Motor neuron (in vitro differentiated cells): ENCODE results near the gene SRGAP2C. TPM values are rescaled to one million over a fixed set of nuclear protein-coding genes. Genes with fewer than 3 reads are reported as not detected.
"Not testable (repeated sequence)": the region's sequence is repeated elsewhere in the genome, so short reads cannot be mapped to it uniquely, and the experiment has no call there.

Experiments used
- ATAC-seq, 8 experiments: fragments of 200-7000 bp; cut with Tn5 transposase; replicated peaks in 6 of 8; 2 replicates each; pipeline ENCODE4 v1.8.0; 2021; ENCODE audit warnings: mild to moderate bottlenecking in 8 of 8, moderate library complexity in 8 of 8
- H3K27ac ChIP-seq, 2 donors: fragments of 250-450 bp; sonication (Bioruptor Pico); 2 replicates each; pipeline ENCODE4 v1.9.0; 2021; ENCODE audit warnings: antibody characterized with exemption in 2 of 2, mild to moderate bottlenecking in 2 of 2, moderate library complexity in 1 of 2
- H3K4me1 ChIP-seq, 2 donors: fragments of 250-450 bp; sonication (Bioruptor Pico); replicated peaks in 1 of 2; 2 replicates each; pipeline ENCODE4 v1.6.1; 2021; ENCODE audit warnings: antibody characterized with exemption in 2 of 2, mild to moderate bottlenecking in 2 of 2, moderate library complexity in 1 of 2
- H3K4me3 ChIP-seq, 5 donors: fragments of 250-450 bp; sonication (Bioruptor Pico); 2 replicates each; pipeline ENCODE4 v1.9.0; 2021; ENCODE audit warnings: antibody characterized with exemption in 5 of 5, mild to moderate bottlenecking in 5 of 5, moderate library complexity in 4 of 5
- WGBS, 10 experiments: fragments of 450-650 bp; shearing (Covaris generic); methylation state at CpG; one replicate each; pipeline ENCODE4 v1.0.0; 2022; 5-methylcytosine and 5-hydroxymethylcytosine counted together
- in situ Hi-C, 9 experiments: fragments of 400-800 bp; cut with MboI; loops; one replicate each; pipeline ENCODE4 v1.15.0; 2021; ENCODE audit warnings: low sequenced_read_pairs in 9 of 9, low pct_unique_long_range_greater_than_20kb in 2 of 9; ENCODE audit not compliant: unreplicated experiment in 9 of 9
- total RNA-seq, 8 experiments: library from RNA; unstranded; fragments of 300-600 nt; gene quantifications; 2 replicates each; pipeline versions ENCODE4 v1.2.3 to v1.2.4, GENCODE V29; 2022

Gene SRGAP2C
- total RNA-seq, 8 experiments from 2014 or later, result 11.4 to 26.6 (median 16.4) TPM

DNA sequence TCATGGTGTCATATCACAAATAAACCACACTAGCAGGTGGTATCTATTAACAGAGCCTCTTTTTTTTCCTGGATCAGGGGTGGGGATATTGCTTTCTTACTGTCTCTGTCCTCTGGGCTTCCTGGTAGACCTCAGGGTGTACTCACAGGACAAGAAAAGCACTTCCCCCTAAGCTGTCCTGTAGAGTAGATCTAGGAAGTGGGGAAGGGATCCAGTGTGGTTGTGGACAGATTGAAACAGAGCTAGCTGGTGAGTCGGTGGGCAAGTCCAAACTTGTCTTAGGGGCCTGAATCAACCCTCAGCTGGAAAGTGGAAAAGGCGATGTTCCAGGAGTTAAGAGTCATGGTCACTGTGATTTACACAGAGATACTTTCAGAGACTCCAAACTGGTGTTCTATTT, 96.7 kb downstream of the SRGAP2C start:
- H3K4me1 ChIP-seq, in situ Hi-C loops, H3K27ac ChIP-seq, H3K4me3 ChIP-seq: not testable (repeated sequence)
- WGBS, 10 experiments, result no CpG with 5 or more reads among the region's 2 CpGs
- peak in 5 of 8 experiments; percentile 9 to 79 (median 38) for ATAC-seq

DNA sequence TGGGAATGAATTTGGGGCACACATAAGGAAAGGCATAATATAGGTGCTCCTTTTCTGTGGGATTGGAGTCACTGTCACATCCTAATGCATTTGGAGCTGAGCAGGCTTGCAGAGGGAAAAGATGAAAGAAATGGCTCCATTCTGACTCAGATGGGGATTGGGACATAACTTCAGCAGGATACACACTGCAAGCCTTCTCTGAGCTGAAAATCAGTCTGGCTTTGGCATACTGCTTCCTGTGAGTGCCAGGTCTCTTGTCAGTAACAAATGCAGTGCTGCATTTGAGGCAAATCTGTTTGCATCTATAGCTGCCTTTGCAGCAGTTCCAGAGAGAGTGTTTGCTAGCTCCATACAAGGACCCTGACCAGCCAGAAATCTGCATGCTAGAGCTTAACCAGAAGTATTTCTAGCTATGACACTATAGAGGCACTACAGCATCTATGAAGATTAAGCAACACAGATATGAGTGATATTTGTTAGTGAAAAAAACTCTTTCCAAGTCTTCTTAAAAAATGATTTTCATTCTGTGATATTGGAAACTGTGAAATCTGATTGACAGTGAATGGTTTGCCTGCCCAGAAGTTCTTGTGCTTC, 98.9 kb downstream of the SRGAP2C start:
- peak in 2 of 8 experiments; percentile 12 to 13 for ATAC-seq
- H3K4me3 ChIP-seq, H3K27ac ChIP-seq, in situ Hi-C loops, H3K4me1 ChIP-seq: not testable (repeated sequence)

DNA sequence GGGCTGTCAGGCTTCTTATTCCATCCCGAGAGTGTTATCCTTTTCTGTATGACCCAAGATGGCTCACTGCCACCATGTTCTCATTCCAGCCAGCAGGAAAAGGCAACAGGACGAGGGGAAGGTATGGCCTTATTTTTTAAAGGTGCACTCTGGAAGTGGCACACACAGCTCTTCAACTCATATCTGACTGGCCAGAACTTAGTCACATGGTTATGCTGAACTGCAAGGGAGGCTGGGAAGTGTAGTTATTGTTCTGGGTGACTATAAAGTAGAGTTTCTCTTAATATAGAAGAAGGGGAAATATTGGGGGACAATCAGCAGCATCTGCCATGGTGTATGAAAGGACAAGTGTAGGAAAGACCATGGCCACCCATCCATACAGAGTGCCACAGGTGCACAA, 107.8 kb downstream of the SRGAP2C start:
- H3K4me3 ChIP-seq, ATAC-seq, in situ Hi-C loops, H3K27ac ChIP-seq, H3K4me1 ChIP-seq: not testable (repeated sequence)
- WGBS, 10 experiments, result no CpG with 5 or more reads among the region's 2 CpGs

- in situ Hi-C loops, H3K4me1 ChIP-seq, H3K4me3 ChIP-seq: not testable (repeated sequence)
- peak overlapping the region in 1 of 2 donors; percentile 65 for H3K27ac ChIP-seq
- ATAC-seq, result peak in 5 of 8 experiments; percentile 46 to 69 (median 53)
- no CpG with 5 or more reads among the region's 11 CpGs for WGBS, 10 experiments
Measured at GRCh38 chr1:121293263-121294204, 108.8 kb downstream of the SRGAP2C start.

DNA sequence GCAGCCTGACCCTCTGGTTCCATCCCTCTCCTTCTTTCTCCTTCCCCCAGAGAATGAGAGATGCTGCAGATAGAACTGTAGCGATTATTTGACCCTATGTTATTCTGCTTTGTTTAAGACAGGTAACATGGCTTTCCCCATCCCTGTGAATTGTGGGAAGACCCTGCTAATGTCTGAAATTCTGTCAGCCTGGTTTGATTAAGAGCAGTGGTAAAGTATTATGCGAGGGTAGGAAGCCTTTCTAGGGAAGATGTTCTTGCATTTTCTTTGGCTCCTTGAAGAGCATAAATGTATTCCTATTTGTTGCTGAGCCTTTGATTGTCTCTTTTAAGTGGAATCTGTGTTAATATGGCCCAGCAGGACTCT, 109.4 kb downstream of the SRGAP2C start:
- peak in 3 of 8 experiments; percentile 17 to 53 (median 50) for ATAC-seq
- WGBS, 10 experiments, result no CpG with 5 or more reads among the region's 2 CpGs

GRCh38 chr1:121296563-121296962, 111.8 kb downstream of the SRGAP2C start:
- H3K27ac ChIP-seq, H3K4me1 ChIP-seq, in situ Hi-C loops, ATAC-seq, H3K4me3 ChIP-seq: not testable (repeated sequence)
- no CpG with 5 or more reads among the region's 4 CpGs for WGBS, 10 experiments

More for the DNA sequence above, 109.4 kb downstream of the SRGAP2C start:
- in situ Hi-C loops, H3K4me3 ChIP-seq, H3K27ac ChIP-seq, H3K4me1 ChIP-seq: not testable (repeated sequence)

DNA sequence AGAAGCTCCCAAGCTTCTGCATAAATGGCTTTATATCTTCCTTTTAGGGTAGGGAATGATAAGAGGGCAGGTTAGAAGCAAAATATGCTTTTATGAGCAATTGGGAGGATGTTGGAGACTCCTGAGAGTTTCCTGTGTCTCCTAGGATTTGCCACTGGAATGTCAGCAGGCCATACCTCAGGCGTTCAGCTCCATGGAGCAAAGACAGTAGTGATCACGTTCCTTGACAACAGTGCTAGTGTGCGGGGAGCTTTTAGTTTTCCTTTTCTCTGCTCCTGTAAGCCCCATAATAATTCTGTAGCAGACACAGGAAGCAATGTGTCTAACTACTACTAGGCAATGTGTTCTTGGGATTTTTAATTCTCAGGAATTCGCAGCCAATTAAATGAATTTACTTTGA, 113.8 kb downstream of the SRGAP2C start:
- ATAC-seq, result peak in 5 of 8 experiments; percentile 60 to 93 (median 82)
- H3K4me3 ChIP-seq, in situ Hi-C loops, H3K27ac ChIP-seq, H3K4me1 ChIP-seq: not testable (repeated sequence)
- WGBS, 10 experiments, result no CpG with 5 or more reads among the region's 4 CpGs

GRCh38 chr1:121299514-121300149, 114.9 kb downstream of the SRGAP2C start:
- H3K4me1 ChIP-seq, H3K27ac ChIP-seq, H3K4me3 ChIP-seq, in situ Hi-C loops: not testable (repeated sequence)
- ATAC-seq, result peak in 2 of 8 experiments; percentile 47 to 54
- no CpG with 5 or more reads among the region's 6 CpGs for WGBS, 10 experiments

DNA sequence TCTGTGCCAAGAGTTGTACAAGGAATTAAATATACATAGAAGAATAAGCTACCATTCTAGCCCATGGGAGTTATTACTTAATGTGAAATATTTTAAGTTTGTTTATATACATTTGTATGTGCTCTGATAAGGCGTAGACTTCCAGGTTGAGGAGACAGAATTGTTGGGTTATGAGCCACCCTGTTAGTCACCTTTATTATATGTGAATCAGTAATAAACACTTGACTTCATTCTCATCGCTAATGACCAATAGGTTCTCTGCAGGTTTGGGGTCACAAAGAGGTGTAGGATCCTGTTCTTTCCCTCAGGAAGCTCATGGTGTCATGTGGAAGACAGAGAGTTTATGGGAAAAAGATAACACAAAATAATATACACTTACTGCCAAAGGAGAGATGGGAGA, 117.1 kb downstream of the SRGAP2C start:
- H3K4me3 ChIP-seq, H3K4me1 ChIP-seq, in situ Hi-C loops, H3K27ac ChIP-seq, ATAC-seq: not testable (repeated sequence)
- no CpG with 5 or more reads among the region's 2 CpGs for WGBS, 10 experiments

DNA sequence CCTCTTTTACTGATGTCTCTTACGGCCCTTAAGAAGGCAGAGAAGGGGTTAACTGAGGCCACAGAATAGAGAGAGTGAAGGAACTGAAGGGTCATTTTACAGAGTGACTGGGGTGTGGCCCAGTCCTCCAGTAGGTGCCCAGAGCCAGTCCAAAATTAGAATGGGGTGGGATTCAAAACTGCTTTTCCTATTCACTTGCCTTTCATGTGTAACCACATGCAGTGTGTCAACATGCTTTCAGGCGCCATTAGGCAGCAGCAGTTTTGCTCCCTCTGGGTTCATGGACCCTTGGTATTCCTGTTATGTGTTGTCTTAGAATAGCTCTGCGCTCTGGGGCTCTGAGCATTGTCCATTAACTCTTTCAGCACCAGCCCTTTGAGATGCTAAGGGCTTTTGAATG, 123.0 kb downstream of the SRGAP2C start:
- in situ Hi-C loops, H3K4me3 ChIP-seq, H3K27ac ChIP-seq, H3K4me1 ChIP-seq: not testable (repeated sequence)
- ATAC-seq, result peak in 4 of 8 experiments; percentile 50 to 99 (median 98)
- WGBS, 10 experiments, result no CpG with 5 or more reads among the region's 3 CpGs

DNA sequence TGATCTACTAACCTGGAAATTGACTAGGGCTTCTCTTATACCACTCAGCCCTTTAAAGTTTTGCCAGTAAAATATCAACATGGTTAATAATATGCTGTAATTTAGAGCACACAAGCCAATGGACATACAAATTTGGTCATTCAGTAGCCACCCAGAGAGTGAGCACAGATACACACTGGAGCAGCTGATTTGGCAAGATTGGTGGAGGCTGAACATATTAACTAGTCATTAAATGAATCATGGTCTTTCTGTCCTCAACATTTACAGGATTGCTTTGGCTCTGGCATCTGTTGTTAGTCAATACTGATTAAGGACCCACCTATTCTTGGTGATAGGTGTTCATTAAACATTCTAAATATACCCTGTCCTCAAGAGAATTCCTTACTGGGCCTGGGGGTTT, 130.7 kb downstream of the SRGAP2C start:
- H3K27ac ChIP-seq, in situ Hi-C loops, H3K4me1 ChIP-seq, H3K4me3 ChIP-seq: not testable (repeated sequence)
- ATAC-seq, result peak in 2 of 8 experiments; percentile 33 to 50

DNA sequence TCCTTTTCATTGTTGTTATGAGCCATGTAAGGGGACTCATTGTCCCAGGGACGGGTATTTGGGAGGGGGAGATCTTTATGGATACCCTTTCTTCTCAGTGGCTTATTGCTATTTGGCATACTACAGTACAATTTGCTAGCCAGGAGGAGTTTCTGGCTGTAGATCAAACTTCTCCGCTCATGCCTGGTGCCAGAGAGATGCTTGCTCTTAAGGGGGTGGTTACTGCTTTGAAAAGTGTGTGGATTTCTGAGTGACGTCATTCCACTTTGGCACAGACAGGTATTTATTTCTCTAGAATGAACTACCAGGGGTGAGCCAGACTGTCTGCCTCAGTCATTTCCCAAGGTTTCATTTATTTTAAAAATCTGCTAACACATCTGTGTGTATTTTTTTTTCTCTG, 131.3 kb downstream of the SRGAP2C start:
- H3K4me1 ChIP-seq, ATAC-seq, in situ Hi-C loops, H3K27ac ChIP-seq, H3K4me3 ChIP-seq: not testable (repeated sequence)
- WGBS, 10 experiments, result no CpG with 5 or more reads among the region's 3 CpGs
